GM18526 (cell line): ENCODE measurements around the gene IL17B.

Source experiments
- POLR2A ChIP-seq: IDR thresholded peaks from 3 replicates; pipeline ENCODE4 v1.6.1; 2011; ENCODE audit not compliant: insufficient read length; ENCODE audit errors: extremely low read depth

The IL17B gene

GRCh38 chr5:149391524-149391923 is 12.4 kb upstream of the IL17B start:
- TF ChIP-seq POLR2A, result no peak

GRCh38 chr5:149389552-149390495 is 10.7 kb upstream of the IL17B start:
- no peak for TF ChIP-seq POLR2A

DNA sequence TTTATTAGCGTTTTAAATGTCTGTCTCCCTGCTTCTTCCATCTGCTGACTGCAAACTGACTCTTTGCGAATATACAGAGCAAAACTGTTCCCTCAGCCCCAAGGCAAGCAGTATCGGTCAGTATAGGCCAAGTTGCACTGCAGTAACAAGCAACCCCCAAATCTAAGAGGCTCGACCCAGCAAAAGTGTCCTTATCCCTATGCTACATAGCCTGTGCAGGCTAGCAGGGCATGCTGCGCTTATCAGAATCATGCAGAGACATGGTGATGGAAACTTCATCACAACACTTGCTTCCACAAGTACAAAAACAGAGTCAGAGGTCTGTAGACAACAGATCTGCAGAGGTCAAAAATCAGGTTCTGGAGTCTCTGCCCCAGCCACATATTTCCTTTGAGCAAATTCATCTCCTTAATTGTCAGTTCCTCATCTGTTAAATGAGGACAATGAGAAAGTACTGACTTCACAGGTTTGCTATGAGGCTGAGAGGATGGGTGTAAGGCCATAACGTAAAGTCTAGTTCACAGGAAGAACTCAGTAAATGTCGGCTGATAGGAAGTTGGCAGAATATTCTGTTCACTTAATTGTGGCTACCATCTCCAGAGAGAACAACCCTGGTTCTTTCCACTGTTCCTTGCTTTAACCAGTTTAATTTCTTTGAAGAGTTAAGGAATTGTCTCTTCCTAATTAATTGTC is 9.6 kb upstream of the IL17B start:
- no peak for TF ChIP-seq POLR2A

GRCh38 chr5:149387982-149388381 is 8.9 kb upstream of the IL17B start:
- no peak for TF ChIP-seq POLR2A

- no peak for TF ChIP-seq POLR2A
Measured at GRCh38 chr5:149387081-149387631, 8.1 kb upstream of the IL17B start.

DNA sequence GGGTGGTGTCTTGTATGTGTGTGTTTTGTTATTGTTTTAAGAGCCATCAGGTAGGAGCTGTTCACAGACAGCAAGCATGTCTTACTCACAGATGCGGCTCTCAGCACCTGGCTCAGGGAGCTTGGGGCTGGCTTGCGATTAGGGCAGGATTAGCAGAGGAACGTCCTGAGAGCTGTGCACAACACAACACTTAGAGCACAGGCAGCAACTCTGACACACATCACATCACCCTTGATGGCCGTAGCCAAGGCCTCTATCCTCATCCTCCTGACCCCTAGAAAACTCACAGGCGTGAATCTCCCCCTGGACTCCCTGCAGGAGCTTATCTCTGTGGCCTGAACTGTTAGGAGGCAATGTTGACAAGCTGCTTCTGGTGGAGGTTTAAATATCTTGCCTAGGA is 7.1 kb upstream of the IL17B start:
- no peak for TF ChIP-seq POLR2A

GRCh38 chr5:149383399-149383798 is 4.3 kb upstream of the IL17B start:
- no peak for TF ChIP-seq POLR2A

DNA sequence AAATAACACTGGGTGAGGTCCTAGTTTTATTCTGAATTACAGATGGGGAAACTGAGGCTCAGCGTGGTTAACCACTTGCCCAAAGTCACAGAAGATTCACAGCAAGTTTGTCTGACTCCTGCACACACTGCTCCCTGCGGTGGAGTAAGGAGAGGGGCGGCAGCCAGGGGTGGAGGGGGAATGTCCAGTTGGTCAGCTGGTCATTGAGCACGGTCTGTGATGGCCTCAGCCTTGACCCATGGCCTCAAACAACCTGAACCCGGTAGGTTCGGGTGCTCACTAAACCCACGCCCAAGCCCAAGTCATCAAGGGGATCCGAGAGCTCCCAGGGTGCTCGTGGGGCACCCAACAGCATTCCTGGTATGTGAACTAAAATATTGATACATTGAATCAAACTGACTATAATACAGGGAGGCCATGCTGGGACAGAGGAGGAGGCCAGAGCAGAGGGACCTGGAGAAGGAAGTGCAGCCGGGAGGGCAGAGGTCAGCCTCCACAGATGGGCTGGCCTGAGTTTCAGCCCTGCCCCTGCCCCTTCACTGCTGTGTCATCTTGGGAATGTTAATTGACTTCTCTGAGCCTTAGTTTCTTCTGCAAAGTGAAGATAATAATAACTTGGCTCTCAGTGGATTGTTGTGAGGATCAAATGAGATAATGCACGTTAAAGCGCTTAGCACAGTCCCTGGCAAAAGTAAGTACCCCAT is 3.6 kb upstream of the IL17B start:
- TF ChIP-seq POLR2A, result no peak

GRCh38 chr5:149381986-149382338 is 2.9 kb upstream of the IL17B start:
- TF ChIP-seq POLR2A, result no peak

GRCh38 chr5:149381261-149381985 is 2.3 kb upstream of the IL17B start:
- no peak for TF ChIP-seq POLR2A

GRCh38 chr5:149380466-149381121 is 1.5 kb upstream of the IL17B start:
- no peak for TF ChIP-seq POLR2A

- TF ChIP-seq POLR2A, result no peak
Measured at GRCh38 chr5:149379818-149380374, 804 bp upstream of the IL17B start.

GRCh38 chr5:149378241-149378820 is 761 bp downstream of the IL17B start:
- TF ChIP-seq POLR2A, result no peak
